Activated naive CD8-positive, alpha-beta T cell treated with anti-CD3 and anti-CD28 coated beads, Interleukin-2, amount 10 ng/mL, durations not matched to agents 7 days and 5 days (primary cell): ENCODE data around the gene ZFC3H1. TPM values are rescaled to one million over a fixed set of nuclear protein-coding genes. Genes with fewer than 3 reads are reported as not detected.

Experiments
- ATAC-seq: fragments of 150-1000 bp; cut with Tn5 transposase; one replicate; pipeline ENCODE4 v1.10.0; 2021; ENCODE audit warnings: low read depth, moderate library complexity
- POLR2A ChIA-PET: fragments of 350-600 bp; sonication (Branson Sonifier 250); formaldehyde crosslinking; loops from one replicate; lab custom pipeline; 2021; ENCODE audit warnings: antibody characterized with exemption; lab: Charles Lee
- DNase-seq: peaks from one replicate; pipeline ENCODE4 v3.0.0; 2021
- H3K27ac Mint-ChIP-seq: one replicate; pipeline ENCODE4 v1.8.0; 2022; ENCODE audit warnings: mild to moderate bottlenecking, mixed read lengths
- H3K27me3 Mint-ChIP-seq: one replicate; pipeline ENCODE4 v1.8.0; 2022; ENCODE audit warnings: mild to moderate bottlenecking, moderate library complexity, mixed read lengths
- H3K36me3 Mint-ChIP-seq: one replicate; pipeline ENCODE4 v1.8.0; 2021; ENCODE audit warnings: mild to moderate bottlenecking, mixed read lengths
- H3K4me1 Mint-ChIP-seq: one replicate; pipeline ENCODE4 v1.8.0; 2021; ENCODE audit warnings: mixed read lengths
- H3K4me3 Mint-ChIP-seq: one replicate; pipeline ENCODE4 v1.8.0; 2022; ENCODE audit warnings: mild to moderate bottlenecking, moderate library complexity, mixed read lengths
- H3K9me3 Mint-ChIP-seq: one replicate; pipeline ENCODE4 v1.8.0; 2021; ENCODE audit warnings: mixed read lengths
- total RNA-seq, 2 experiments: library from RNA; stranded (reverse); gene quantifications; one replicate each; pipeline ENCODE4 v1.2.3, GENCODE V29; 2021

The ZFC3H1 gene
- total RNA-seq, 2 experiments from 2014 or later = 70.2 to 78.3 TPM

DNA sequence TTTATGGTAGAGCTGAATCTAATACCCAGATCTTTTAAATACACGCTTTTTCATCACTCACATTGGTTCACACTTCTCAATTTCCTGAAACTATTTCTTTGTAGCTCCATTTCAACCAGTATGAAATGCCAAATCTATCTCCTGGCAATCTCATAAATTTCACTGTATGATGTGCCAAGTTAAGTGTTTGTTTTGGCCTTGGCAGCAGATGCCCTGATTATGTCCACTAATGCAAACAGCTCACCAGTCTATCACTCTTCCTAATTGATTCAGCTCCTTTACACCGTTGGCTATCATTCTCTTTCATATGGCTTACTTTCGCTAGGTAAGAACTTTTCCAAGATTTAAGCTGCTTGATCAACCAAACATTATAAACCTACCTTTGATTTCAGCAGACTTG lies 58.6 kb downstream of the ZFC3H1 start:
- no peak overlapping the region for H3K27ac Mint-ChIP-seq
- POLR2A ChIA-PET = interaction anchor here (0.6 kb wide), 1 partner anchor 564 kb away, joined by 5 read pairs; no protein-coding TSS in a partner anchor

DNA sequence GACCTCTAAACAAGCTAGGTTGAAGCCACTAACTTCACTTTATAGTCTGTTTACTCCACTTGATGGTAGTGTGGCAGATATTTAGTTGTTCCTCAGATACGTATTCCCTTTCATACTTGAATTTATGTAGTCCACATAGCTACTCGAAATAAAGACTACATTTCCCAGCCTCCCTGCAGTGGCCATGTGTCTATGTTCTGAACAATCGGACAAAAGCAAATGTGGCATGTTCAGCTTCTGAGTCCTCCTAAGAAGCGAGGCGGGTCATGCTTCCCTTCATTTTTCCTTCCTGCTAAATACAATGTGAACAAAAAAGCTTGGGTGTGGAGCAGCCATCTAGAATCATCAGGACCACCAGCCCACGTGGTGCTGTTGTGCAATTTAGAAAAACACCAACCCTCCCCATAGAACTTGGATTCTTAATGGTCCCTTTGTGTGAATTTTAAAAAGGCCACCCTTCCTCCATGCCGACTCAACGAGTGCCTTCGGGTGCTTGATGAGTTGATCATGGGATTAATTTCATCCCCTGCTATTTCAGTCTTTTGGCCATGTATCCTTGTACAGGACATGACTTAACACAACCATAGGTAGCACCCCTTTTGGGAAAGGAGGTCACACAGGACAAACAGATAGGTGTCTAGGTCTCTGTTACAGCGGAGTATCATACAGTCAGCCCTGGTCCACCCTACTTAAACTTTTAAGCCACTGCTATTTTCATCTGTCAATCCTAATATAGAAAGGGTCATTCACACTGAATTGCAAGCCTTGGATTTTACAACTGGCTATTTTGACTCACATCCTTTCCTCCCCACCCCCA lies 60.7 kb downstream of the ZFC3H1 start:
- ATAC-seq (no peak), DNase-seq (no peak)
- peaks cover 9% of the 10 kb centered on the region for H3K27me3 Mint-ChIP-seq
- H3K9me3 Mint-ChIP-seq = peaks cover 7% of the 10 kb centered on the region
- no peak overlapping the region for H3K27ac Mint-ChIP-seq
- no peak overlapping the region for H3K4me3 Mint-ChIP-seq
- POLR2A ChIA-PET = no interaction called here
- H3K4me1 Mint-ChIP-seq = no peaks in the 10 kb centered on the region
- peaks cover 28% of the 10 kb centered on the region for H3K36me3 Mint-ChIP-seq

More for the DNA sequence above, 58.6 kb downstream of the ZFC3H1 start:
- H3K4me1 Mint-ChIP-seq = peaks cover 2% of the 10 kb centered on the region
- H3K36me3 Mint-ChIP-seq = peaks cover 40% of the 10 kb centered on the region
- H3K9me3 Mint-ChIP-seq = peaks cover 1% of the 10 kb centered on the region
- H3K4me3 Mint-ChIP-seq = no peak overlapping the region
- H3K27me3 Mint-ChIP-seq = peaks cover 5% of the 10 kb centered on the region
- no peak for ATAC-seq
- no peak for DNase-seq

GRCh38 chr12:71601546-71601945 lies 62.1 kb downstream of the ZFC3H1 start:
- DNase-seq (no peak), ATAC-seq (no peak)
- Mint-ChIP-seq H3K4me3 (no peak overlapping the region), H3K36me3 (peaks cover 14% of the 10 kb centered on the region), H3K27ac (no peak overlapping the region), H3K27me3 (peaks cover 12% of the 10 kb centered on the region), H3K4me1 (no peaks in the 10 kb centered on the region), H3K9me3 (peaks cover 7% of the 10 kb centered on the region)
- POLR2A ChIA-PET = no interaction called here

DNA sequence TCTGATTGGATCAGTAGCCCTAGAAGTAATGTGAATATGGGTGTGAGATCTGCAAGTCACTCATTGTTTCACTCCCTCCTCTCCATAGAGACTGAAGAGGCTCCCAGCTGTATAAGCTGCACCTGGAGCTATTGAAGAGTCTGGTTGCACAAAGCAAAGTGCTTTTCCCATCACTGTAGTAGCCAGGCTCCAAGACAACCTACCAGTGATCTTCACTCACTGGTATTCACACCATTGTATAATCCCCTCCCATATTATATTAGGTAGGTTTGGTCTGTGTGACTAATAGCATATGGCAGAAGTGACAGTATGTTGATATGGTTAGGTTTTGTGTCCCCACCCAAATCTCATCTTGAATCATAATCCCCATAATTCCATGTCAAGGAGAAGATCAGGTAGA lies 64.4 kb downstream of the ZFC3H1 start:
- no peaks in the 10 kb centered on the region for H3K4me1 Mint-ChIP-seq
- no peak overlapping the region for H3K27ac Mint-ChIP-seq
- peaks cover 7% of the 10 kb centered on the region for H3K9me3 Mint-ChIP-seq
- no peaks in the 10 kb centered on the region for H3K36me3 Mint-ChIP-seq
- DNase-seq (no peak), ATAC-seq (no peak)
- peaks cover 15% of the 10 kb centered on the region for H3K27me3 Mint-ChIP-seq
- POLR2A ChIA-PET = no interaction called here
- H3K4me3 Mint-ChIP-seq = no peak overlapping the region

- H3K27me3 Mint-ChIP-seq = peaks cover 12% of the 10 kb centered on the region
- no peak overlapping the region for H3K27ac Mint-ChIP-seq
- H3K4me1 Mint-ChIP-seq = no peaks in the 10 kb centered on the region
- DNase-seq (no peak), ATAC-seq (no peak)
- POLR2A ChIA-PET = no interaction called here
- H3K9me3 Mint-ChIP-seq = peaks cover under 1% of the 10 kb centered on the region
- H3K36me3 Mint-ChIP-seq = no peaks in the 10 kb centered on the region
- H3K4me3 Mint-ChIP-seq = no peak overlapping the region
These were observed 69.3 kb downstream of the ZFC3H1 start for GRCh38 chr12:71594214-71594948.

GRCh38 chr12:71592841-71593240 lies 70.8 kb downstream of the ZFC3H1 start:
- Mint-ChIP-seq H3K27me3 (peaks cover 8% of the 10 kb centered on the region), H3K4me1 (no peaks in the 10 kb centered on the region), H3K9me3 (no peaks in the 10 kb centered on the region), H3K4me3 (no peak overlapping the region), H3K36me3 (no peaks in the 10 kb centered on the region), H3K27ac (no peak overlapping the region)
- POLR2A ChIA-PET = no interaction called here
- ATAC-seq (no peak), DNase-seq (no peak)

GRCh38 chr12:71591601-71592000 lies 72.0 kb downstream of the ZFC3H1 start:
- Mint-ChIP-seq H3K9me3 (no peaks in the 10 kb centered on the region), H3K4me1 (no peaks in the 10 kb centered on the region), H3K27ac (no peak overlapping the region), H3K27me3 (peaks cover 5% of the 10 kb centered on the region), H3K36me3 (no peaks in the 10 kb centered on the region), H3K4me3 (no peak overlapping the region)
- DNase-seq (no peak), ATAC-seq (no peak)
- POLR2A ChIA-PET = no interaction called here

GRCh38 chr12:71589478-71589881 lies 74.2 kb downstream of the ZFC3H1 start:
- no peak overlapping the region for H3K4me3 Mint-ChIP-seq
- H3K9me3 Mint-ChIP-seq = no peaks in the 10 kb centered on the region
- DNase-seq = no peak
- no peaks in the 10 kb centered on the region for H3K36me3 Mint-ChIP-seq
- ATAC-seq = no peak
- peaks cover 3% of the 10 kb centered on the region for H3K27me3 Mint-ChIP-seq
- H3K4me1 Mint-ChIP-seq = no peaks in the 10 kb centered on the region
- no peak overlapping the region for H3K27ac Mint-ChIP-seq
- POLR2A ChIA-PET = no interaction called here

- ATAC-seq = no peak
- DNase-seq = no peak
- Mint-ChIP-seq H3K4me3 (no peak overlapping the region), H3K36me3 (no peaks in the 10 kb centered on the region), H3K4me1 (no peaks in the 10 kb centered on the region), H3K27me3 (peaks cover 9% of the 10 kb centered on the region), H3K9me3 (no peaks in the 10 kb centered on the region), H3K27ac (no peak overlapping the region)
- POLR2A ChIA-PET = no interaction called here
These were observed 76.6 kb downstream of the ZFC3H1 start for GRCh38 chr12:71587012-71587411.

DNA sequence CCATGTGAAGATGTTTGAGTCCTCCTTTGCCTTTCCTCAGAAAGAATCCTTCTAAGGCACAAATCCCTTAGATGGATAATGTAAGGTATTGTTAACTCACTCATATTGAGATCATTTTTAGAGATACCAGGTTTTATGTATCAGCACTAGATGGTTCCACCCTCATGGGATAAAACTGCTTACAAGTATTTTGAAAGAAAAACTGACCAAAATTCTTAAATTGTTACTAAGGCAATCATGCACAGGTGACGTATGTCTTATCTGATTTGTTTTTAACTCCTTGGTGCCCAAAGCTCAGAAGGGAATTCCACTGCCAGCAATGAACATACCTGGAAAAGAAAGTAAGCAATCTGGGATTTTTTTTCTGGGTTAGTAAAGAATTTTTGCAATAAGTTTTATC lies 78.4 kb downstream of the ZFC3H1 start:
- peaks cover 7% of the 10 kb centered on the region for H3K27me3 Mint-ChIP-seq
- H3K27ac Mint-ChIP-seq = no peak overlapping the region
- no peaks in the 10 kb centered on the region for H3K9me3 Mint-ChIP-seq
- no peak overlapping the region for H3K4me3 Mint-ChIP-seq
- DNase-seq = no peak
- H3K4me1 Mint-ChIP-seq = no peaks in the 10 kb centered on the region
- POLR2A ChIA-PET = no interaction called here
- H3K36me3 Mint-ChIP-seq = no peaks in the 10 kb centered on the region
- no peak for ATAC-seq

DNA sequence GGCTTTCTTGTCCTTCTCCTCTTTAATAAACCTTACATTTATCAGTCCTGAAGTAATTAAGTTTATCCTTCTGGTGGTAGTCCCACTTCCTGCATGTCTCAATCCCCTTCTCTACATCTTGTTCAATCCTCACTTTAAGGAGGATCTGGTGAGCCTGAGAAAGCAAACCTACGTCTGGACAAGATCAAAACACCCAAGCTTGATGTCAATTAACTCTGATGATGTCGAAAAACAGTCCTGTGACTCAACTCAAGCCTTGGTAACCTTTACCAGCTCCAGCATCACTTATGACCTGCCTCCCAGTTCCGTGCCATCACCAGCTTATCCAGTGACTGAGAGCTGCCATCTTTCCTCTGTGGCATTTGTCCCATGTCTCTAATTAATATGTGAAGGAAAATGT lies 79.3 kb downstream of the ZFC3H1 start:
- no peaks in the 10 kb centered on the region for H3K36me3 Mint-ChIP-seq
- no peaks in the 10 kb centered on the region for H3K4me1 Mint-ChIP-seq
- POLR2A ChIA-PET = no interaction called here
- DNase-seq = no peak
- no peak overlapping the region for H3K27ac Mint-ChIP-seq
- H3K4me3 Mint-ChIP-seq = no peak overlapping the region
- no peak for ATAC-seq
- H3K9me3 Mint-ChIP-seq = no peaks in the 10 kb centered on the region
- H3K27me3 Mint-ChIP-seq = peaks cover 6% of the 10 kb centered on the region

DNA sequence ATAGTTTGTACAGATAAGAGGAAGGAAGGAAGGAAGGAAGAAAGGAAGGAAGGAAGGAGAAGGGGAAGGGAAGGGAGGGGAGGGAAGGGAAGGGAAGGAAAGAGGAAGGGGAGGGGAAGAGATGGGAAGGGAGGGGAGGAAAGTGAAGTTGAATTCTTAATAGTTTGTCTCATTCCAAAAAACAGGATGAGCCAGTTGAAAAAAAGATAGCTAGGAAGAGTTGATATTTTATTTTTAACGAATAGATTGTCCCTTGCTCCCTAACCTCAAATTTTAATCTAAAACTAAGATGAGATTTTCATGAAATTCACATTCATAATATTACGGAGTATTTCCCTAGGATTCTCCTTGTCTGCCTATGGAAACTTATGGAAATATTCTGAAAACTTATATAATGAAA lies 80.7 kb downstream of the ZFC3H1 start:
- POLR2A ChIA-PET = no interaction called here
- peaks cover 6% of the 10 kb centered on the region for H3K27me3 Mint-ChIP-seq

DNA sequence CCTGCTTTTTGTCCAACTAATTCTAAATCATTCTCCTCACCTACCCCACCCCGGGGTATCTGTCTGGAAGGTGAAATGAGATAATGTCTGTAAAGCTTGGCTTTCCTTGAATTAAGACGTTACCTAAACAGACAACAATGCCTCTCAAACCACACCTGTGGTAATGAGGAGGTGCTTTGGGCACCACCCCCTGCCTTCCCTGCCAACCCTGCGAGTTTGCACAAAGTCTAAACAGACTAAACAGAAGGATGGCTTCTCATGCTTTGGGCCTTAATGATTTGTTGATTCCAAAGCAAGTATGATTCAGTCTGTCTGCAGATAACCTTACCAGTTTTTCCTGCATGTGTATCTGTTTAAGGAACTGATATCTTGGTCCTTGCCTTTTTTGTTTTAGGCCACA lies 82.4 kb downstream of the ZFC3H1 start:
- H3K9me3 Mint-ChIP-seq = no peaks in the 10 kb centered on the region
- H3K27me3 Mint-ChIP-seq = peaks cover 6% of the 10 kb centered on the region
- no peak overlapping the region for H3K27ac Mint-ChIP-seq
- no peak for DNase-seq
- POLR2A ChIA-PET = no interaction called here
- no peaks in the 10 kb centered on the region for H3K36me3 Mint-ChIP-seq
- no peaks in the 10 kb centered on the region for H3K4me1 Mint-ChIP-seq
- H3K4me3 Mint-ChIP-seq = no peak overlapping the region
- no peak for ATAC-seq

More for the DNA sequence above, 80.7 kb downstream of the ZFC3H1 start:
- no peaks in the 10 kb centered on the region for H3K36me3 Mint-ChIP-seq
- H3K4me3 Mint-ChIP-seq = no peak overlapping the region
- H3K27ac Mint-ChIP-seq = no peak overlapping the region
- H3K4me1 Mint-ChIP-seq = no peaks in the 10 kb centered on the region
- DNase-seq (no peak), ATAC-seq (no peak)
- H3K9me3 Mint-ChIP-seq = no peaks in the 10 kb centered on the region
